ENCODE data around the gene NPB. TPM values are rescaled to one million over a fixed set of nuclear protein-coding genes. Genes with fewer than 3 reads are reported as not detected.

The NPB gene
- total RNA-seq, 2 experiments from 2014 or later = 0.20 TPM; not detected in 1

DNA sequence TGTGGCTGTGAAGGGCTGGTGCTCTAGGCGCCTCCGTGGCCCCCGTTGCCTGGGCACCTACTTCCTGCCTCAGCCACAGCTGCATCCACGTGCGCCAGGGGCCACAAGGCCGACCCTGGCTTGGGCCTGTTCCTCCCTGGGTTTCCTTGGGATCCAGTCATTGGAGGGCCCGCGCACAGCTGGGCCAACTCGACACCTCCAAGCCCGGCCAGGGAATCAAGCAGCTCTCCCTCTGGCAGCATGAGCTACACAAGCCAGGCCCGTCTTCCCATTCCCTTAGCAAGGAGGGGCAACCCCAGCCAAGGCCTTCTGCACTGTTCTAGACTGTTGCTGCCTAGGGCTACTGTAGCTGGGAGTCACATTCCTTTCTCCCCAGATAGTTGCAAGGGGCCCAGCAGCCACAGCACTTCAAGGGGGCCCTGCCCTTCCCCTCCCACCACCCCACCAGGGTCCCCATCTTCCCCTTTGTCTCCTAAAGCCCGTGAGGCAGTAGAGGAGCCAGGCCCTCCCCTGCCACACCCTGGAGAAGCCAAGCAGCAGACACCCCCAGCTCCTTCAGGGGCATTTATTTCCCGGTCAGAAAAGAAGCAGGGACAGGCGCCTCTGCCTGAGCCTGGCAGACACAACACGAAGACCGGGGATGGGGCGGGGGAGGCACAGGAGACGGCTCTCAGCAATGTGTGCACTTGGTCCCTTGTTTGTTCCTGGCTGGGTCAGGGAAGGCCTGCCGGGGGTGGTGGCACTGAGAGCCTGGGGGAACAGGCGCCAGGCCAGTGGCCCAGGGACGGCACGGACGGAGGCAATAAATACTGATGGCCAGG, 34.7 kb upstream of the NPB start:
- Mint-ChIP-seq H3K4me1 (ENCODE audit: low read depth) (peaks cover 38% of the 10 kb centered on the region), H3K9me3 (no peaks in the 10 kb centered on the region), H3K36me3 (ENCODE audit: low read depth) (peaks cover 51% of the 10 kb centered on the region), H3K4me3 (peak overlapping the region; percentile 72), H3K27me3 (no peaks in the 10 kb centered on the region), H3K27ac (peak overlapping the region; percentile 84)
- no peak overlapping the region for H3K27ac ChIP-seq (ENCODE audit: low read depth in 1 of 2, low read length in 2 of 2)
- peaks cover 0 to 3% of the 10 kb centered on the region in 2 experiments for H3K9me3 ChIP-seq (ENCODE audit: control insufficient read depth in 1 of 2, insufficient read depth in 1 of 2, low read length in 2 of 2)
- ChIA-PET CTCF (no interaction called here), POLR2A (interaction anchor here (0.8 to 2.2 kb wide), 5 partner anchors 18 to 164 kb away, joined by 3 to 10 read pairs (median 5); partner anchors contain the start of genes ALYREF, ANAPC11, CENPX and LRRC45)
- H3K27me3 ChIP-seq (ENCODE audit: control insufficient read depth in 1 of 2, insufficient read depth in 2 of 2, low read length in 2 of 2) = peaks cover 0 to 3% of the 10 kb centered on the region in 2 experiments
- DNase-seq (peak in 5 of 14 experiments; percentile 30 to 47 (median 39)), ATAC-seq (ENCODE audit: poor library complexity) (no peak)
- intact Hi-C loops (cut with DNase I, micrococcal nuclease) = loop anchor here in 1 of 2 experiments (10.0 kb wide), 1 partner anchor 353 kb away; the partner anchor contains the start of gene ACTG1
- H3K36me3 ChIP-seq (ENCODE audit: insufficient read depth, low read length) = peaks cover 48% of the 10 kb centered on the region
- TF ChIP-seq, protein P1, sequence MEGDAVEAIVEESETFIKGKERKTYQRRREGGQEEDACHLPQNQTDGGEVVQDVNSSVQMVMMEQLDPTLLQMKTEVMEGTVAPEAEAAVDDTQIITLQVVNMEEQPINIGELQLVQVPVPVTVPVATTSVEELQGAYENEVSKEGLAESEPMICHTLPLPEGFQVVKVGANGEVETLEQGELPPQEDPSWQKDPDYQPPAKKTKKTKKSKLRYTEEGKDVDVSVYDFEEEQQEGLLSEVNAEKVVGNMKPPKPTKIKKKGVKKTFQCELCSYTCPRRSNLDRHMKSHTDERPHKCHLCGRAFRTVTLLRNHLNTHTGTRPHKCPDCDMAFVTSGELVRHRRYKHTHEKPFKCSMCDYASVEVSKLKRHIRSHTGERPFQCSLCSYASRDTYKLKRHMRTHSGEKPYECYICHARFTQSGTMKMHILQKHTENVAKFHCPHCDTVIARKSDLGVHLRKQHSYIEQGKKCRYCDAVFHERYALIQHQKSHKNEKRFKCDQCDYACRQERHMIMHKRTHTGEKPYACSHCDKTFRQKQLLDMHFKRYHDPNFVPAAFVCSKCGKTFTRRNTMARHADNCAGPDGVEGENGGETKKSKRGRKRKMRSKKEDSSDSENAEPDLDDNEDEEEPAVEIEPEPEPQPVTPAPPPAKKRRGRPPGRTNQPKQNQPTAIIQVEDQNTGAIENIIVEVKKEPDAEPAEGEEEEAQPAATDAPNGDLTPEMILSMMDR (IDR thresholded peaks at IDR 0.05) = no peak
- H3K4me3 ChIP-seq (ENCODE audit: low read length) = no peak overlapping the region
- H3K4me1 ChIP-seq (ENCODE audit: insufficient read depth, low read length) = peaks cover 69% of the 10 kb centered on the region

DNA sequence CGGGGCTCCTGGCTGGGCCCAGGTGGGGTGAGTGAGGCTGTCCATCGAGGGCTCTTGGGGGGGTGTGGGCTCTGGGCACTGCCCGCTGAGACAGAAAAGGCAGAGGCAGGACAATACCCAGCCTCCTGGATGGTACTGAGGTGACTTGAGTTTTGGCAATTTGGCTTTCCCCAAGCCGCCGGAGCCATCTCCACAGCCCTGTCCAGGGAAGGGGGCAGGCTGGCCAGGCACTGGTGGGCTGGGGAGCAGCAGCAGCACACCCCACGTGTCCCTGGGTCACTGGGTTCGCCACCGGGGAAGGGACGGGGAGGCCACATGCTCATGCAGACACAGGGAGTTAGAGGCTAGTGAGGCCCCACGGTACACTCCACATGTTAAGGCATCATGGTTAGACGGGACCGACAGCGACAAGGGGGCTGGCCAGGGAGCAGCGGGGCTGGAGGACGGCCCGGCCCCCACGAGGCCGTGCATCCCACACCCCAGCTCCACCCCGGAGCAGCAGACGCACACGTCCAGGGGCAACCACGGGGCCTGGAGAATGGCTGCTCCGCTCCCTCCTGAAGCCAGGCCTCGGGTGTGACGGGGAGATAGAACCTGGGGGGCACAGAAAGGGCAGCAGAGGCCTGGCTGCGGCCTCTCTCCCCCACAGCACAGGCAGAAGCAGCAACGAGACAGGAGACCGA, 33.9 kb upstream of the NPB start:
- TF ChIP-seq, protein P1 (IDR thresholded peaks at IDR 0.05) = no peak
- ChIA-PET CTCF (interaction anchor here (1.6 kb wide), 1 partner anchor 24 kb away, joined by 5 read pairs; the partner anchor contains the start of gene ANAPC11), POLR2A (interaction anchor here (1.1 to 1.2 kb wide), 2 partner anchors 17 to 155 kb away, joined by 4 to 5 read pairs; partner anchors contain the start of genes CENPX and LRRC45)
- Histone ChIP-seq H3K36me3 (ENCODE audit: insufficient read depth, low read length) (peaks cover 46% of the 10 kb centered on the region), H3K9me3 (ENCODE audit: control insufficient read depth in 1 of 2, insufficient read depth in 1 of 2, low read length in 2 of 2) (peaks cover 0 to 3% of the 10 kb centered on the region in 2 experiments), H3K4me3 (ENCODE audit: low read length) (no peak overlapping the region), H3K27ac (ENCODE audit: low read depth in 1 of 2, low read length in 2 of 2) (no peak overlapping the region), H3K27me3 (ENCODE audit: control insufficient read depth in 1 of 2, insufficient read depth in 2 of 2, low read length in 2 of 2) (peaks cover 0 to 3% of the 10 kb centered on the region in 2 experiments), H3K4me1 (ENCODE audit: insufficient read depth, low read length) (peaks cover 70% of the 10 kb centered on the region)
- Mint-ChIP-seq H3K36me3 (ENCODE audit: low read depth) (peaks cover 55% of the 10 kb centered on the region), H3K27ac (peak overlapping the region; percentile 84), H3K4me1 (ENCODE audit: low read depth) (peaks cover 38% of the 10 kb centered on the region), H3K27me3 (no peaks in the 10 kb centered on the region), H3K4me3 (peak overlapping the region; percentile 72), H3K9me3 (no peaks in the 10 kb centered on the region)
- intact Hi-C loops (cut with DNase I, micrococcal nuclease) = loop anchor here in 1 of 2 experiments (10.0 kb wide), 1 partner anchor 353 kb away; the partner anchor contains the start of gene ACTG1
- ATAC-seq (ENCODE audit: poor library complexity) (no peak), DNase-seq (peak in 1 of 14 experiments; percentile 15)

DNA sequence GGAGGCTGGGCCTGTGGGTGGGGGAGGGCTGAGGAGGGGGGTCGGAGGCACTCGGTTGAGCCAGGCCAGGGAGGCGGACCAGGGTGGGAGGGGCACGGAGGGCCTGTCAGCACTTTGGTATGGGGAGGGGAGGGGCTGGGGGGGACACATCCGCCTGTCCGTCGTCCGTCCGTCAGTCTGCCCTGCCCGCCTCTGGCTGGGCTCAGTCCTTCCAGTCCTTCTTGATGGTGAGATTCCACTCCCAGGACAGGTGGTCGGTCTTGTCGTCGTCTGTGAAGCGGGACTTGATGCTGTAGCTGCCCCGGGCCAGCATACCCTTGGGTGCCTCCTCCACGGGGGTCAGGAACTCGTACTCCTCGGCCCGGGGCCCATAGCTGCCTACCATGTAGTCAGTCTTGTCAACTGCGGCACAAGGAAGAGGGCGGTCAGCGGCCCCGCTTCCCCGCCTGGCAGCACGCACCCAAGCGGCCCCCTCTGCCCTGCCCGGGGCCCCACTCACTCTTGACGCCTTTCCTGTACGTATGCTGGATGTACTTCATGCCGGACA, 33.3 kb upstream of the NPB start:
- H3K27me3 Mint-ChIP-seq = no peaks in the 10 kb centered on the region
- ATAC-seq (ENCODE audit: poor library complexity) (no peak), DNase-seq (peak in 2 of 14 experiments; percentile 20 to 54)
- peaks cover 0 to 3% of the 10 kb centered on the region in 2 experiments for H3K9me3 ChIP-seq (ENCODE audit: control insufficient read depth in 1 of 2, insufficient read depth in 1 of 2, low read length in 2 of 2)
- peaks cover 40% of the 10 kb centered on the region for H3K36me3 ChIP-seq (ENCODE audit: insufficient read depth, low read length)
- intact Hi-C loops (cut with DNase I, micrococcal nuclease) = loop anchor here in 1 of 2 experiments (10.0 kb wide), 1 partner anchor 354 kb away; the partner anchor contains the start of gene ACTG1
- ChIA-PET POLR2A (interaction anchor here (2.2 to 4.6 kb wide), 4 partner anchors 7 to 58 kb away, joined by 10 to 63 read pairs (median 18); partner anchors contain the start of genes ALYREF, ANAPC11, MAFG and MCRIP1), CTCF (interaction anchor here (1.0 to 1.7 kb wide), 3 partner anchors 23 to 185 kb away, joined by 3 to 5 read pairs (median 3); partner anchors contain the start of genes ANAPC11, ARL16, HGS and MAFG)
- peaks cover 55% of the 10 kb centered on the region for H3K36me3 Mint-ChIP-seq (ENCODE audit: low read depth)
- H3K4me1 ChIP-seq (ENCODE audit: insufficient read depth, low read length) = peaks cover 71% of the 10 kb centered on the region
- TF ChIP-seq, protein P1 (IDR thresholded peaks at IDR 0.05) = no peak
- H3K27ac ChIP-seq (ENCODE audit: low read depth in 1 of 2, low read length in 2 of 2) = peak overlapping the region in 1 of 2 donors; percentile 42
- peak overlapping the region; percentile 42 for H3K4me3 Mint-ChIP-seq
- H3K4me1 Mint-ChIP-seq (ENCODE audit: low read depth) = peaks cover 35% of the 10 kb centered on the region
- peaks cover 0 to 3% of the 10 kb centered on the region in 2 experiments for H3K27me3 ChIP-seq (ENCODE audit: control insufficient read depth in 1 of 2, insufficient read depth in 2 of 2, low read length in 2 of 2)
- H3K9me3 Mint-ChIP-seq = no peaks in the 10 kb centered on the region
- no peak overlapping the region for H3K4me3 ChIP-seq (ENCODE audit: low read length)
- peak overlapping the region; percentile 95 for H3K27ac Mint-ChIP-seq
